ENCODE data around the gene MAP4K5. TPM values are rescaled to one million over a fixed set of nuclear protein-coding genes. Genes with fewer than 3 reads are reported as not detected.

Gene MAP4K5
- polyA plus RNA-seq, 3 donors: 5.0 to 9.1 (median 7.7) TPM

DNA sequence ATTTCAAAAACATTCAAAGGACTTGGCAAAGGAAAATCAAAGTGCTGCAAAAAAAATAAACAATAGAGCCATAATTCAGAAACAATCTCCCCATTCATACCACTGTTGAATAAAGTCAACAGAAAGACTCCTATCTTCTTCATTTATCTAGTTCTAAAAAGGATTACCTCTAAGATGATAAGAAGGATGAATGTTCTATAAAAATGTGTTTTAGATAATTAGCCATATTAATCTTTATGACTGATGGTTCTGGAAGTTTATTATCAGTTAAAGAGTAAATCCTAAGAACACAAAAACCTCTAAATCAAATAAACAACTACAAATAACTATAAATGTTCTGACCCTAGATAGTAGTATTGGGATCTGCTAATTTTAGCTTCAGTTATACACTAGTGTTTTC lies 97.8 kb downstream of the MAP4K5 start:
- no peaks in the 10 kb centered on the region for H3K4me1 Mint-ChIP-seq
- no peaks in the 10 kb centered on the region for H3K27me3 Mint-ChIP-seq (ENCODE audit: low read depth in 3 of 3)
- intact Hi-C loops (cut with micrococcal nuclease): no loop called here
- no peak overlapping the region for H3K4me3 Mint-ChIP-seq
- no peak overlapping the region for H3K4me3 ChIP-seq (replicated peaks in 1 of 3; ENCODE audit: low read depth in 2 of 3, low read length in 3 of 3)
- H3K27ac ChIP-seq (ENCODE audit: low read depth in 1 of 2, low read length in 2 of 2): no peak overlapping the region
- peaks cover 0 to 8% of the 10 kb centered on the region in 2 donors for H3K9me3 ChIP-seq (replicated peaks in 1 of 2; ENCODE audit: control insufficient read depth in 1 of 2, insufficient read depth in 1 of 2, low read length in 2 of 2)
- H3K36me3 ChIP-seq (replicated peaks in 1 of 2; ENCODE audit: control insufficient read depth in 1 of 2, insufficient read depth in 2 of 2, low read length in 2 of 2): peaks cover 41 to 74% of the 10 kb centered on the region in 2 donors
- H3K4me2 ChIP-seq (replicated peaks; ENCODE audit: extremely low read depth, low read length, poor library complexity, severe bottlenecking): no peak overlapping the region
- peaks cover 0 to 4% (median 1%) of the 10 kb centered on the region in 7 donors for H3K9me3 Mint-ChIP-seq
- H4K20me1 ChIP-seq (ENCODE audit: insufficient read depth, low read length): no peaks in the 10 kb centered on the region
- H2AFZ ChIP-seq (ENCODE audit: insufficient read depth, low read depth, low read length, poor library complexity, severe bottlenecking): no peak overlapping the region
- H3K27ac Mint-ChIP-seq: no peak overlapping the region
- no peaks in the 10 kb centered on the region for H3K4me1 ChIP-seq (ENCODE audit: control insufficient read depth in 1 of 2, insufficient read depth in 2 of 2, low read length in 2 of 2)
- no peaks in the 10 kb centered on the region for H3K27me3 ChIP-seq (ENCODE audit: control insufficient read depth in 2 of 2, insufficient read depth in 2 of 2, low read length in 2 of 2)
- DNase-seq: no peak
- H3K79me2 ChIP-seq (ENCODE audit: insufficient read depth, low read length): no peaks in the 10 kb centered on the region
- TF ChIP-seq, protein P1, sequence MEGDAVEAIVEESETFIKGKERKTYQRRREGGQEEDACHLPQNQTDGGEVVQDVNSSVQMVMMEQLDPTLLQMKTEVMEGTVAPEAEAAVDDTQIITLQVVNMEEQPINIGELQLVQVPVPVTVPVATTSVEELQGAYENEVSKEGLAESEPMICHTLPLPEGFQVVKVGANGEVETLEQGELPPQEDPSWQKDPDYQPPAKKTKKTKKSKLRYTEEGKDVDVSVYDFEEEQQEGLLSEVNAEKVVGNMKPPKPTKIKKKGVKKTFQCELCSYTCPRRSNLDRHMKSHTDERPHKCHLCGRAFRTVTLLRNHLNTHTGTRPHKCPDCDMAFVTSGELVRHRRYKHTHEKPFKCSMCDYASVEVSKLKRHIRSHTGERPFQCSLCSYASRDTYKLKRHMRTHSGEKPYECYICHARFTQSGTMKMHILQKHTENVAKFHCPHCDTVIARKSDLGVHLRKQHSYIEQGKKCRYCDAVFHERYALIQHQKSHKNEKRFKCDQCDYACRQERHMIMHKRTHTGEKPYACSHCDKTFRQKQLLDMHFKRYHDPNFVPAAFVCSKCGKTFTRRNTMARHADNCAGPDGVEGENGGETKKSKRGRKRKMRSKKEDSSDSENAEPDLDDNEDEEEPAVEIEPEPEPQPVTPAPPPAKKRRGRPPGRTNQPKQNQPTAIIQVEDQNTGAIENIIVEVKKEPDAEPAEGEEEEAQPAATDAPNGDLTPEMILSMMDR (IDR thresholded peaks at IDR 0.05): no peak
- H3K36me3 Mint-ChIP-seq: peaks cover 51 to 53% of the 10 kb centered on the region in 2 donors
- no peak overlapping the region for H3K9ac ChIP-seq (ENCODE audit: insufficient read depth, low read length, poor library complexity, severe bottlenecking)

DNA sequence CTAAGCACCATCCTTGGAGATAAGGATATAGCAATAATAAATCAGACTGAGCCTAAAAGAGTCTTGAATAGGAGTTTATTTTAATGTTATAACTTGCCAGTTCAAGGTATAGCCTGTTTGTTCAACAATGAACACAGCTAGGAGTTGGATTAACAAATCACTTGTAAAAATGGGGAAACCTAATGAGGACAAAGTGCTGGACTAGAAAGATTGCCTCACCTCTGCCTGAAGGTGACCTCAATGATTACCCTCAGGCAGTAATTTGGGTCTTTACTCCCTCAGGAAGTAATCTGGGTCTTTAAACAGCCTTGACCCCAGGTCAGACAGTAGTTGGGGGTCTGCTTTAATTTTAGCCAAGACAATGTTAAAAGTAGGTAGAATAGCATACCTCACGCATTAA lies 100.2 kb downstream of the MAP4K5 start:
- no peaks in the 10 kb centered on the region for H4K20me1 ChIP-seq (ENCODE audit: insufficient read depth, low read length)
- TF ChIP-seq, protein P1 (IDR thresholded peaks at IDR 0.05): no peak
- H3K9ac ChIP-seq (ENCODE audit: insufficient read depth, low read length, poor library complexity, severe bottlenecking): no peak overlapping the region
- no peaks in the 10 kb centered on the region for H3K4me1 Mint-ChIP-seq
- no peak overlapping the region for H2AFZ ChIP-seq (ENCODE audit: insufficient read depth, low read depth, low read length, poor library complexity, severe bottlenecking)
- H3K9me3 Mint-ChIP-seq: peaks cover 0 to 2% (median 0%) of the 10 kb centered on the region in 7 donors
- H3K4me2 ChIP-seq (replicated peaks; ENCODE audit: extremely low read depth, low read length, poor library complexity, severe bottlenecking): no peak overlapping the region
- intact Hi-C loops (cut with micrococcal nuclease): no loop called here
- H3K36me3 Mint-ChIP-seq: peaks cover 43 to 48% of the 10 kb centered on the region in 2 donors
- H3K4me1 ChIP-seq (ENCODE audit: control insufficient read depth in 1 of 2, insufficient read depth in 2 of 2, low read length in 2 of 2): no peaks in the 10 kb centered on the region
- H3K79me2 ChIP-seq (ENCODE audit: insufficient read depth, low read length): no peaks in the 10 kb centered on the region
- H3K27me3 ChIP-seq (ENCODE audit: control insufficient read depth in 2 of 2, insufficient read depth in 2 of 2, low read length in 2 of 2): no peaks in the 10 kb centered on the region
- H3K4me3 ChIP-seq (replicated peaks in 1 of 3; ENCODE audit: low read depth in 2 of 3, low read length in 3 of 3): no peak overlapping the region
- no peak overlapping the region for H3K4me3 Mint-ChIP-seq
- H3K27ac ChIP-seq (ENCODE audit: low read depth in 1 of 2, low read length in 2 of 2): no peak overlapping the region
- no CpG with 5 or more reads among the region's 1 CpG for WGBS (ENCODE audit: insufficient coverage)
- H3K27me3 Mint-ChIP-seq (ENCODE audit: low read depth in 3 of 3): no peaks in the 10 kb centered on the region
- H3K9me3 ChIP-seq (replicated peaks in 1 of 2; ENCODE audit: control insufficient read depth in 1 of 2, insufficient read depth in 1 of 2, low read length in 2 of 2): peaks cover 0 to 4% of the 10 kb centered on the region in 2 donors
- no peak for DNase-seq
- H3K27ac Mint-ChIP-seq: no peak overlapping the region
- H3K36me3 ChIP-seq (replicated peaks in 1 of 2; ENCODE audit: control insufficient read depth in 1 of 2, insufficient read depth in 2 of 2, low read length in 2 of 2): peaks cover 29 to 70% of the 10 kb centered on the region in 2 donors

All from CD14-positive monocyte (primary cell).